SK-N-SH (cell line): ENCODE results near the gene BORCS6. TPM values are rescaled to one million over a fixed set of nuclear protein-coding genes. Genes with fewer than 3 reads are reported as not detected.

Source experiments
- CTCF ChIA-PET: fragments of 300-600, 350-600 bp; formaldehyde crosslinking; extraction: SDS; loops from one replicate; lab custom pipeline; 2021; lab: Yijun Ruan, JAX
- POLR2A ChIA-PET: fragments of 350-600 bp; sonication (Branson Sonifier 250); formaldehyde crosslinking; extraction: SDS; loops from one replicate; lab custom pipeline; 2020; ENCODE audit warnings: antibody characterized with exemption, inconsistent platforms; lab: Yijun Ruan, JAX
- DNase-seq: peaks from one replicate; pipeline ENCODE4 v3.0.0; 2012
- H2AFZ ChIP-seq: fragments of 200-600 bp; sonication (generic); 2 replicates; pipeline ENCODE4 v1.8.1; 2016; ENCODE audit warnings: antibody characterized with exemption, mild to moderate bottlenecking, low read depth
- H3F3A ChIP-seq: fragments of 200-600 bp; sonication (generic); replicated peaks from 2 replicates; pipeline ENCODE3; 2016; ENCODE audit warnings: antibody characterized with exemption, mild to moderate bottlenecking; ENCODE audit not compliant: insufficient read depth
- H3K27ac ChIP-seq, 2 experiments: fragments of 200-500 bp in 1 of 2; fragments of 200-600 bp in 1 of 2; sonication (Bioruptor generic) in 1 of 2; sonication (generic), shearing (Covaris generic) in 1 of 2; 2 replicates each; pipeline versions ENCODE4 v1.5.1 to v1.6.1; 2014 to 2016; ENCODE audit warnings: low read depth in 2 of 2, inconsistent platforms in 1 of 2, low read length in 1 of 2, mild to moderate bottlenecking in 1 of 2, mixed read lengths in 1 of 2
- H3K27me3 ChIP-seq: fragments of 200-600 bp; sonication (generic), shearing (Covaris generic); 2 replicates; pipeline ENCODE4 v1.6.1; 2016; ENCODE audit warnings: mixed run types; ENCODE audit not compliant: insufficient read depth
- H3K36me3 ChIP-seq, 2 experiments: fragments of 200-500 bp in 1 of 2; fragments of 200-600 bp in 1 of 2; sonication (Bioruptor generic) in 1 of 2; sonication (generic) in 1 of 2; replicated peaks in 1 of 2; 2 replicates each; pipeline versions ENCODE3 to v1.5.1; 2014 to 2016; ENCODE audit warnings: low read length in 1 of 2, mild to moderate bottlenecking in 1 of 2; ENCODE audit not compliant: insufficient read depth in 2 of 2, control insufficient read depth in 1 of 2
- H3K4me1 ChIP-seq, 2 experiments: fragments of 200-500 bp in 1 of 2; fragments of 200-600 bp in 1 of 2; sonication (Bioruptor generic) in 1 of 2; sonication (generic), shearing (Covaris generic) in 1 of 2; 2 replicates each; pipeline versions ENCODE4 v1.5.1 to v1.6.1; 2014 to 2016; ENCODE audit warnings: low read depth in 1 of 2, low read length in 1 of 2, mixed run types in 1 of 2; ENCODE audit not compliant: insufficient read depth in 2 of 2, control insufficient read depth in 1 of 2
- H3K4me2 ChIP-seq: fragments of 200-600 bp; sonication (generic), shearing (Covaris generic); 2 replicates; pipeline ENCODE4 v1.6.1; 2017; ENCODE audit warnings: mixed run types
- H3K4me3 ChIP-seq, 2 experiments: fragments of 200-500 bp in 1 of 2; fragments of 200-600 bp in 1 of 2; sonication (Bioruptor generic) in 1 of 2; sonication (generic), shearing (Covaris generic) in 1 of 2; 2 replicates each; pipeline versions ENCODE4 v1.5.1 to v1.8.1; 2014 to 2016; ENCODE audit warnings: low read depth in 2 of 2, inconsistent platforms in 1 of 2, low read length in 1 of 2, mild to moderate bottlenecking in 1 of 2, mixed read lengths in 1 of 2, moderate library complexity in 1 of 2
- H3K79me2 ChIP-seq: fragments of 200-600 bp; sonication (generic); 2 replicates; pipeline ENCODE4 v1.8.1; 2017; ENCODE audit warnings: mild to moderate bottlenecking; ENCODE audit not compliant: insufficient read depth
- H3K9ac ChIP-seq: fragments of 200-600 bp; sonication (generic); 2 replicates; pipeline ENCODE4 v1.6.1; 2017; ENCODE audit warnings: mixed run types
- H3K9me2 ChIP-seq: fragments of 200-600 bp; sonication (generic); 2 replicates; pipeline ENCODE4 v1.6.1; 2017; ENCODE audit warnings: mixed run types
- H3K9me3 ChIP-seq: fragments of 200-600 bp; sonication (generic); 2 replicates; pipeline ENCODE4 v1.6.1; 2017; ENCODE audit warnings: mixed run types, mild to moderate bottlenecking, moderate library complexity
- H4K20me1 ChIP-seq: fragments of 200-600 bp; sonication (generic); 2 replicates; pipeline ENCODE4 v1.6.1; 2017; ENCODE audit warnings: mild to moderate bottlenecking, mixed run types; ENCODE audit not compliant: insufficient read depth
- CHD2 ChIP-seq: fragments of 150-350 bp; IDR thresholded peaks from 2 replicates; pipeline ENCODE4 v1.6.1; 2018; ENCODE audit warnings: low read length; ENCODE audit not compliant: partially characterized antibody
- FOXM1 ChIP-seq: IDR thresholded peaks from 2 replicates; pipeline ENCODE4 v1.4.0; 2012; ENCODE audit warnings: low read depth, mild to moderate bottlenecking
- GATA2 ChIP-seq: sonication (generic); formaldehyde crosslinking; IDR thresholded peaks from 2 replicates; pipeline ENCODE4 v1.5.0; 2020; ENCODE audit warnings: mild to moderate bottlenecking, missing genetic modification reagents
- JUND ChIP-seq: IDR thresholded peaks from 2 replicates; pipeline ENCODE4 v1.4.0; 2012
- MAX ChIP-seq: IDR thresholded peaks from 2 replicates; pipeline ENCODE4 v1.4.0; 2012; ENCODE audit warnings: low read depth
- MXI1 ChIP-seq: IDR thresholded peaks from 2 replicates; pipeline ENCODE4 v1.6.1; 2012; ENCODE audit warnings: mild to moderate bottlenecking, low read depth, low read length, improper control_type of control experiment
- NFIC ChIP-seq: IDR thresholded peaks from 2 replicates; pipeline ENCODE4 v1.4.0; 2012; ENCODE audit warnings: borderline replicate concordance
- RCOR1 ChIP-seq: fragments of 150-350 bp; IDR thresholded peaks from 2 replicates; pipeline ENCODE4 v1.6.1; 2017; ENCODE audit warnings: antibody characterized with exemption, low read length
- RFX5 ChIP-seq: IDR thresholded peaks from 2 replicates; pipeline ENCODE4 v1.6.1; 2012; ENCODE audit warnings: mild to moderate bottlenecking, improper control_type of control experiment, low read length
- RXRA ChIP-seq: IDR thresholded peaks from 2 replicates; pipeline ENCODE4 v1.4.0; 2012; ENCODE audit warnings: low read depth, mild to moderate bottlenecking, borderline replicate concordance
- SIN3A ChIP-seq: IDR thresholded peaks from 2 replicates; pipeline ENCODE4 v1.6.1; 2012; ENCODE audit warnings: low read depth, mild to moderate bottlenecking, low read length, moderate library complexity, borderline replicate concordance
- TEAD4 ChIP-seq: IDR thresholded peaks from 2 replicates; pipeline ENCODE4 v1.4.0; 2012; ENCODE audit warnings: mild to moderate bottlenecking, borderline replicate concordance; ENCODE audit not compliant: insufficient read depth
- WGBS: methylation state at CpG from one replicate; pipeline ENCODE4 v1.1.6; 2017; ENCODE audit warnings: low lambda C conversion rate; 5-methylcytosine and 5-hydroxymethylcytosine counted together
- polyA plus RNA-seq, 3 experiments: library from polyadenylated mRNA; depleted of rRNA; stranded (reverse); fragments of >200 nt; gene quantifications; 2 replicates each; pipeline ENCODE4 v1.2.3, GENCODE V29; 2012
- TF ChIP-seq, protein P1 (sequence below): IDR thresholded peaks from 2 replicates; pipeline ENCODE4 v1.4.0; 2012; ENCODE audit warnings: low read depth, borderline replicate concordance
- TF ChIP-seq, protein P2 (sequence below): IDR thresholded peaks from 2 replicates; pipeline ENCODE4 v1.4.0; 2012; ENCODE audit warnings: low read depth, borderline replicate concordance

Gene BORCS6
- polyA plus RNA-seq, 1 of the 3 experiments (the other 2 are of a cell fraction): 4.3 TPM

- TF ChIP-seq GATA2 (CRISPR knock-in tag) (no peak), RXRA (no peak), RFX5 (no peak), CHD2 (no peak), MXI1 (no peak), JUND (no peak), TEAD4 (no peak), NFIC (no peak), FOXM1 (no peak), MAX (no peak), SIN3A (no peak), RCOR1 (no peak)
- TF ChIP-seq, protein P1, sequence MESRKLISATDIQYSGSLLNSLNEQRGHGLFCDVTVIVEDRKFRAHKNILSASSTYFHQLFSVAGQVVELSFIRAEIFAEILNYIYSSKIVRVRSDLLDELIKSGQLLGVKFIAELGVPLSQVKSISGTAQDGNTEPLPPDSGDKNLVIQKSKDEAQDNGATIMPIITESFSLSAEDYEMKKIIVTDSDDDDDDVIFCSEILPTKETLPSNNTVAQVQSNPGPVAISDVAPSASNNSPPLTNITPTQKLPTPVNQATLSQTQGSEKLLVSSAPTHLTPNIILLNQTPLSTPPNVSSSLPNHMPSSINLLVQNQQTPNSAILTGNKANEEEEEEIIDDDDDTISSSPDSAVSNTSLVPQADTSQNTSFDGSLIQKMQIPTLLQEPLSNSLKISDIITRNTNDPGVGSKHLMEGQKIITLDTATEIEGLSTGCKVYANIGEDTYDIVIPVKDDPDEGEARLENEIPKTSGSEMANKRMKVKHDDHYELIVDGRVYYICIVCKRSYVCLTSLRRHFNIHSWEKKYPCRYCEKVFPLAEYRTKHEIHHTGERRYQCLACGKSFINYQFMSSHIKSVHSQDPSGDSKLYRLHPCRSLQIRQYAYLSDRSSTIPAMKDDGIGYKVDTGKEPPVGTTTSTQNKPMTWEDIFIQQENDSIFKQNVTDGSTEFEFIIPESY: no peak
- TF ChIP-seq, protein P2, sequence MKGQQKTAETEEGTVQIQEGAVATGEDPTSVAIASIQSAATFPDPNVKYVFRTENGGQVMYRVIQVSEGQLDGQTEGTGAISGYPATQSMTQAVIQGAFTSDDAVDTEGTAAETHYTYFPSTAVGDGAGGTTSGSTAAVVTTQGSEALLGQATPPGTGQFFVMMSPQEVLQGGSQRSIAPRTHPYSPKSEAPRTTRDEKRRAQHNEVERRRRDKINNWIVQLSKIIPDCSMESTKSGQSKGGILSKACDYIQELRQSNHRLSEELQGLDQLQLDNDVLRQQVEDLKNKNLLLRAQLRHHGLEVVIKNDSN: no peak
These were observed 12.8 kb downstream of the BORCS6 start for GRCh38 chr17:8176998-8177731.

More at GRCh38 chr17:8176998-8177731, 12.8 kb downstream of the BORCS6 start:
- H2AFZ ChIP-seq: peak overlapping the region; percentile 90
- no peaks in the 10 kb centered on the region for H3K9me3 ChIP-seq
- peaks cover 6 to 28% of the 10 kb centered on the region in 2 experiments; a peak in 2 of 4 replicates for H3K4me1 ChIP-seq
- H3F3A ChIP-seq: peaks cover 14% of the 10 kb centered on the region
- no peak for DNase-seq
- H3K27me3 ChIP-seq: no peaks in the 10 kb centered on the region
- H3K36me3 ChIP-seq: no peaks in the 10 kb centered on the region
- H3K9ac ChIP-seq: peak overlapping the region; percentile 80
- peak overlapping the region; percentile 87 for H3K4me2 ChIP-seq
- H4K20me1 ChIP-seq: no peaks in the 10 kb centered on the region
- peaks cover 9% of the 10 kb centered on the region for H3K79me2 ChIP-seq
- no peaks in the 10 kb centered on the region for H3K9me2 ChIP-seq
- CTCF ChIA-PET: interaction anchor here (0.6 to 1.8 kb wide), 9 partner anchors 9 to 126 kb away, joined by 3 to 9 read pairs (median 3); no protein-coding TSS in a partner anchor
- H3K27ac ChIP-seq: peak overlapping the region; percentile 64 to 82; a peak in 3 of 4 replicates
- POLR2A ChIA-PET: interaction anchor here (0.6 to 1.5 kb wide), 2 partner anchors 9 to 13 kb away, joined by 3 to 6 read pairs; no protein-coding TSS in a partner anchor
- H3K4me3 ChIP-seq: peak overlapping the region; percentile 57 to 91
- 88% methylated on average over 19 of the region's 19 CpGs for WGBS
